Natural killer cell (primary cell): ENCODE measurements around the gene ATG101. TPM values are rescaled to one million over a fixed set of nuclear protein-coding genes. Genes with fewer than 3 reads are reported as not detected.

ENCODE experiments used
- ATAC-seq, 3 donors: fragments of 150-1000 bp in 2 of 3; fragments of 200-7000 bp in 1 of 3; cut with Tn5 transposase; 1 replicate in 1 of 3; 2 replicates in 2 of 3; pipeline ENCODE4 v1.10.0; 2021; ENCODE audit warnings: mild to moderate bottlenecking in 2 of 3, moderate library complexity in 2 of 3
- DNase-seq, 2 donors: peaks; one replicate each; pipeline versions ENCODE4 v3.0.0 to v3.0.0-alpha.2; 2013 to 2021; ENCODE audit warnings: mixed read lengths in 1 of 2
- H3K27ac ChIP-seq: one replicate; pipeline ENCODE4 v1.5.1; 2013; ENCODE audit warnings: mild to moderate bottlenecking, low read length
- H3K27me3 ChIP-seq: one replicate; pipeline ENCODE4 v1.6.1; 2013; ENCODE audit warnings: low read length; ENCODE audit not compliant: control insufficient read depth, insufficient read depth
- H3K36me3 ChIP-seq: one replicate; pipeline ENCODE4 v1.6.1; 2013; ENCODE audit warnings: low read length; ENCODE audit not compliant: control insufficient read depth, insufficient read depth
- H3K4me1 ChIP-seq: one replicate; pipeline ENCODE4 v1.6.1; 2013; ENCODE audit warnings: low read length; ENCODE audit not compliant: control insufficient read depth, insufficient read depth
- H3K4me3 ChIP-seq: one replicate; pipeline ENCODE4 v1.5.1; 2013; ENCODE audit warnings: low read length
- H3K9me3 ChIP-seq: one replicate; pipeline ENCODE4 v1.6.1; 2013; ENCODE audit warnings: low read length; ENCODE audit not compliant: control insufficient read depth, insufficient read depth
- H3K27ac Mint-ChIP-seq, 2 donors: one replicate each; pipeline ENCODE4 v1.8.0; 2022; ENCODE audit warnings: mild to moderate bottlenecking in 2 of 2, mixed read lengths in 2 of 2, moderate library complexity in 1 of 2
- H3K27me3 Mint-ChIP-seq, 2 donors: one replicate each; pipeline ENCODE4 v1.8.0; 2022; ENCODE audit warnings: low read depth in 2 of 2, mixed read lengths in 2 of 2
- H3K36me3 Mint-ChIP-seq: one replicate; pipeline ENCODE4 v1.8.0; 2022; ENCODE audit warnings: mixed read lengths
- H3K4me1 Mint-ChIP-seq, 2 donors: one replicate each; pipeline ENCODE4 v1.8.0; 2022; ENCODE audit warnings: mixed read lengths in 2 of 2
- H3K4me3 Mint-ChIP-seq: one replicate; pipeline ENCODE4 v1.8.0; 2022; ENCODE audit warnings: mild to moderate bottlenecking, moderate library complexity, mixed read lengths
- H3K9me3 Mint-ChIP-seq, 2 donors: one replicate each; pipeline ENCODE4 v1.8.0; 2022; ENCODE audit warnings: mixed read lengths in 2 of 2
- WGBS: methylation state at CpG from one replicate; pipeline ENCODE4 v1.1.7; 2013; ENCODE audit warnings: missing lambda C conversion rate; ENCODE audit not compliant: insufficient coverage; 5-methylcytosine and 5-hydroxymethylcytosine counted together
- intact Hi-C: fragments of 100-400 bp; cut with micrococcal nuclease; formaldehyde crosslinking; loops from one replicate; pipeline ENCODE4 v1.14.2; 2022
- total RNA-seq, 4 donors: library from RNA; stranded (reverse); fragments of 120-200 nt in 1 of 4; gene quantifications; one replicate each; pipeline versions ENCODE4 v1.2.3 to v1.2.4, GENCODE V29; 2013 to 2022
- TF ChIP-seq, protein P1 (sequence below): fragments of 200-600 bp; IDR thresholded peaks from one replicate; pipeline ENCODE4 v1.8.0; 2022; ENCODE audit warnings: antibody characterized with exemption

ATG101 gene
- total RNA-seq, 3 donors from 2014 or later (not counting 1 experiment from before 2014, with no cell fraction given): 18.6 to 32.8 (median 23.3) TPM

DNA sequence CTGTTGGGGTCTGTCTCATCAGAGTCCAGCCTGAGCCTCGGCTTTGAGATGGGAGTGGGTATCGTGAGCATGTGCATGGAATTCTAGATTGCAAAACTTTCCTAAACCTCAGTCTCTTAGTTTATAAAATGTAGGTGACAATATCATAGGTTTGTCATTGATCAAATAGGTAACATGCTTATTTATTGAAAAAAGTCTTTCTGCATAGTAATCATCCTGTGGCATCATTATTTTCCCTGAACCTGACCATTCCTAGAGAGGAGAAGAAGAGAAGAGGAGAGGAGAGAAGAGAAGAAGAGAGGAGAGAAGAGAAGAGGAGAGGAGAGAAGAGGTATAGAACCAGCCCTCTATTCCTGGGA is 13.8 kb downstream of the ATG101 start:
- TF ChIP-seq, protein P1, sequence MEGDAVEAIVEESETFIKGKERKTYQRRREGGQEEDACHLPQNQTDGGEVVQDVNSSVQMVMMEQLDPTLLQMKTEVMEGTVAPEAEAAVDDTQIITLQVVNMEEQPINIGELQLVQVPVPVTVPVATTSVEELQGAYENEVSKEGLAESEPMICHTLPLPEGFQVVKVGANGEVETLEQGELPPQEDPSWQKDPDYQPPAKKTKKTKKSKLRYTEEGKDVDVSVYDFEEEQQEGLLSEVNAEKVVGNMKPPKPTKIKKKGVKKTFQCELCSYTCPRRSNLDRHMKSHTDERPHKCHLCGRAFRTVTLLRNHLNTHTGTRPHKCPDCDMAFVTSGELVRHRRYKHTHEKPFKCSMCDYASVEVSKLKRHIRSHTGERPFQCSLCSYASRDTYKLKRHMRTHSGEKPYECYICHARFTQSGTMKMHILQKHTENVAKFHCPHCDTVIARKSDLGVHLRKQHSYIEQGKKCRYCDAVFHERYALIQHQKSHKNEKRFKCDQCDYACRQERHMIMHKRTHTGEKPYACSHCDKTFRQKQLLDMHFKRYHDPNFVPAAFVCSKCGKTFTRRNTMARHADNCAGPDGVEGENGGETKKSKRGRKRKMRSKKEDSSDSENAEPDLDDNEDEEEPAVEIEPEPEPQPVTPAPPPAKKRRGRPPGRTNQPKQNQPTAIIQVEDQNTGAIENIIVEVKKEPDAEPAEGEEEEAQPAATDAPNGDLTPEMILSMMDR: no peak
- ATAC-seq: no peak
- no peak for DNase-seq
- H3K27me3 Mint-ChIP-seq: peaks cover 18 to 25% of the 10 kb centered on the region in 2 donors
- no peak overlapping the region for H3K4me3 Mint-ChIP-seq
- Histone ChIP-seq H3K27me3 (no peaks in the 10 kb centered on the region), H3K9me3 (no peaks in the 10 kb centered on the region), H3K4me1 (peaks cover 22% of the 10 kb centered on the region), H3K27ac (no peak overlapping the region), H3K36me3 (peaks cover 3% of the 10 kb centered on the region), H3K4me3 (no peak overlapping the region)
- no peaks in the 10 kb centered on the region for H3K36me3 Mint-ChIP-seq
- no CpG with 5 or more reads among the region's 2 CpGs for WGBS
- H3K27ac Mint-ChIP-seq: no peak overlapping the region
- no peaks in the 10 kb centered on the region for H3K9me3 Mint-ChIP-seq
- peaks cover 0 to 13% of the 10 kb centered on the region in 2 donors for H3K4me1 Mint-ChIP-seq
- intact Hi-C loops: loop anchor here (1.0 kb wide), 2 partner anchors 58 to 90 kb away; no protein-coding TSS in a partner anchor

DNA sequence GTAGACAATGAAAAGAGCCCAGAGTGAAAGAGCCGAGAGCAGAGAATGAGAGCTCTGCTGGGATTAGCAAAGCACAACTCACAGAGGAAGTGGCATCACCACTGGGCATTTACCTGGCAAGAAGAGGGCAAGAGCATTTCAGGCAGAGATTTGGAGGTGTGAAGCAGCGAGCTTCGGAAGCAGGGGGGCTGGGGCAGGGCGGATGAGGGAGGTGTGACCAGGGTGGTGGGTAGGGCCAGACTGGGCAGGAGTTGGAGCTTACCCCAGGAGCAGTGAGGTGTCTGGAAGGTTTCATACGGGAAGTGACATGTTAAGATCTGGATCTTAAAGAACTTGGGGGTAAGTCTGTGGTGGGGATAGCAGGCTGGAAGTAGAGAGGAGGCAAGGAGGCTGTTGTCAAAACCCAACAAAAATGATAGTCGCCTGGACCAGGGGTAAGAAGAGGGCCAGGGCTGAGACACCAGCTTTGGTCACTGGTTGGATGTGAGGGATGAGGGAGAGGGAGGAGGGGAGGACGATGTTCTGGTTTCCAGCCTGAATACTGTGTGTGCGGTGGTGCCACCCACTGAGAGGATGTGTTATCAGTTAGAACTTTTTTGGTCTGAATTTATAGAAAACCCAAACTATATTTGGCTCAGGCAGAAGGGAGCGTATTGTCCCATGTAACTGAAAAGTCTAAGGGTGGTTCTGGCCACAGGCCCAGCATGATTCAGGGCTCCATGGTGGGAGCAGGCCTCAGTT is 14.9 kb downstream of the ATG101 start:
- Histone ChIP-seq H3K9me3 (no peaks in the 10 kb centered on the region), H3K4me1 (peaks cover 22% of the 10 kb centered on the region), H3K4me3 (no peak overlapping the region), H3K36me3 (no peaks in the 10 kb centered on the region), H3K27me3 (no peaks in the 10 kb centered on the region), H3K27ac (no peak overlapping the region)
- Mint-ChIP-seq H3K9me3 (no peaks in the 10 kb centered on the region), H3K27me3 (peaks cover 23 to 25% of the 10 kb centered on the region in 2 donors), H3K36me3 (no peaks in the 10 kb centered on the region), H3K4me3 (no peak overlapping the region), H3K4me1 (peaks cover 0 to 13% of the 10 kb centered on the region in 2 donors), H3K27ac (no peak overlapping the region)
- no peak for ATAC-seq
- TF ChIP-seq, protein P1: no peak
- DNase-seq: no peak
- WGBS: 92% methylated on average over 9 of the region's 9 CpGs
- intact Hi-C loops: no loop called here

DNA sequence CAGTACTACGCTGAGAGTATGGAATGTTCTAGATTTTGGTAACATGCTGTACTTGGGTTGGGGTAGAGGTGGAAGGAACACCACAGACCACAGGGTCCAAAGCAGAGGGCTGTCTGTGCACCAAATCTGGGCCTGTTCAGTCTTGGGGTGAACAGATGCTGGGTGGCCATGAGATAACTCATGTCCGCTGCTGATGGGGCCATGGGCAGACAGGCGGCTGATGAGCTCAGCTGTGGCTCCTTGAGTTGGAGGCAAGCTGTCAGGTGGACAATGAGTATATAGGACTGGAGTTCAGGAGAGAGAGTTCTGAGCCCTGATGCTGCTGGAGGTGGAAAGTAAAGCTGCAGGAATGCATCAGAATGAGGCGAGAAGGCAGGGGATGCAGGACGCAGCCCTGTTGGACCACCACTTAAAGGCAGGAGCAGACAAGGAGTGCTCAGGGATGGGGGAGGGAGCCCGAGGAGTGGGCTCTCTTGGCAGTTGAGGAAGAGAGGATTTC is 16.0 kb downstream of the ATG101 start:
- peaks cover 0 to 13% of the 10 kb centered on the region in 2 donors for H3K4me1 Mint-ChIP-seq
- H3K27ac Mint-ChIP-seq: no peak overlapping the region
- peaks cover 25 to 26% of the 10 kb centered on the region in 2 donors for H3K27me3 Mint-ChIP-seq
- Histone ChIP-seq H3K4me3 (no peak overlapping the region), H3K4me1 (peaks cover 17% of the 10 kb centered on the region), H3K36me3 (no peaks in the 10 kb centered on the region), H3K27me3 (peaks cover 3% of the 10 kb centered on the region), H3K27ac (no peak overlapping the region), H3K9me3 (no peaks in the 10 kb centered on the region)
- TF ChIP-seq, protein P1: no peak
- ATAC-seq: no peak
- no peaks in the 10 kb centered on the region for H3K36me3 Mint-ChIP-seq
- WGBS: 86% methylated on average over 6 of the region's 6 CpGs
- H3K4me3 Mint-ChIP-seq: no peak overlapping the region
- intact Hi-C loops: no loop called here
- no peaks in the 10 kb centered on the region for H3K9me3 Mint-ChIP-seq
- no peak for DNase-seq
